ENCODE data around the gene DEPDC5.

The DEPDC5 gene

GRCh38 chr22:31911565-31912406 lies 158.0 kb downstream of the DEPDC5 start:
- H3K4me3 ChIP-seq: no peak overlapping the region
- no peak for TF ChIP-seq CTCF (IDR thresholded peaks at IDR 0.05)
- DNase-seq: no peak
- no peaks in the 10 kb centered on the region for H3K9me3 ChIP-seq
- no peaks in the 10 kb centered on the region for H3K4me1 ChIP-seq
- intact Hi-C loops (cut with DNase I; ENCODE audit: low total_unique reads): no loop called here
- H3K27me3 ChIP-seq: no peaks in the 10 kb centered on the region
- no peak overlapping the region for H3K27ac ChIP-seq
- peaks cover 16 to 51% (median 23%) of the 10 kb centered on the region in 3 donors for H3K36me3 ChIP-seq

- no peak overlapping the region for H3K4me3 ChIP-seq
- no peaks in the 10 kb centered on the region for H3K4me1 ChIP-seq
- H3K27me3 ChIP-seq: no peaks in the 10 kb centered on the region
- intact Hi-C loops (cut with DNase I; ENCODE audit: low total_unique reads): no loop called here
- H3K36me3 ChIP-seq: peaks cover 13 to 46% (median 17%) of the 10 kb centered on the region in 3 donors
- TF ChIP-seq CTCF (IDR thresholded peaks at IDR 0.05): no peak
- H3K9me3 ChIP-seq: no peaks in the 10 kb centered on the region
- no peak for DNase-seq
- no peak overlapping the region for H3K27ac ChIP-seq
These were observed 158.6 kb downstream of the DEPDC5 start for GRCh38 chr22:31912407-31912743.

DNA sequence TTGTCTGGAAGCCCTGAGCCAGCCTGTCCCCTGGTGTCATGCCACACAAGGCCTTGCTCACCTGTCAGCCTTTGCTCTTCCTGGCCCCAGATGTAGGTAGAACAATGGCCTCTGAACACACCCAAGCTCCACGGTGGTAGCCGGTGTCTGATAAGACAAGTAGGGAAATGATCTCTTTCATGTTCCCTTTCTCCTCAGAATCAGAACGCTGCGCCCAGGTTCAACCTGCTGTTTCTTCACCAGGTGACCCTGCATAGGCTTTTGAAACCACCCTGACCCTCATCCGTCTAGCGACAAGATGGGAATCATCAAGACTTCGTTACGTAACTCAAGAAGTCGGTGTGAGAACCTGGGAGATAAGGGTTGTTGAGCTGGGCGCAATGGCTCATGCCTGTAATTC lies 161.8 kb downstream of the DEPDC5 start:
- no peak overlapping the region for H3K27ac ChIP-seq
- H3K36me3 ChIP-seq: peaks cover under 1 to 13% (median 7%) of the 10 kb centered on the region in 3 donors
- intact Hi-C loops (cut with DNase I; ENCODE audit: low total_unique reads): no loop called here
- TF ChIP-seq CTCF (IDR thresholded peaks at IDR 0.05): no peak
- H3K27me3 ChIP-seq: no peaks in the 10 kb centered on the region
- no peaks in the 10 kb centered on the region for H3K9me3 ChIP-seq
- DNase-seq: no peak
- no peak overlapping the region for H3K4me3 ChIP-seq
- H3K4me1 ChIP-seq: no peaks in the 10 kb centered on the region

DNA sequence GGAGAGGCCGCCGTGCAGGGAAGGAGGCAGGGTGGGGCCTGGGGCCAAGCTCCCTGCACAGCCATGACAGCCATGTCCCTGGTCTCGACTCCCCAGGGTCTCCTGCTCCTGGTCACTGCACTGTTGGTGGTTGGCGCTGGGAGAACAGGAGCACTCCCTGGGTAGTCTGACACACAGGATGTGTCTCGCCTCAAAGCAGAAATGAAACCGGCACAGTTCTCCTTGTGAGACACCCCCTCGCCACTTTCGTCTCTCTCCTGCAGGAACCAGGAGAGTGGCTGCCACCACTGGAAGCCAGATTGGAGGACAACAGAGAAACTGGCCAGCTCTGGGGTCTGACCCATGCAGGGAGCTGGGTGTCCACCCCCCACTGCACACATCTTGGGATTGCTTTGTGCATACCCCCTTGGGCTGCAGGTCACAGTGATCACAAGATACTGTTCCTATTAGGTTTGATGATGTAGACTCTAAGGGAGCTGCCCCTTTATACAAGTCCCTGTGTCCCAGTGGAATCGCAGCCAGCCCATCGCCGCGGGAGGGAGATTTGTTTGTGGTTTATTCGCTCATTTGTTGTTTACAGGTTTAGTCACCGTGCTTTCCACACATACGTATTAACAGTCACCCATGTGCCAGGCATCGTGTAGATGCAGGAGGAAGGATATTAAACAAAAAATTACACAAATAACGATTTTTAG lies 163.6 kb downstream of the DEPDC5 start:
- no peaks in the 10 kb centered on the region for H3K9me3 ChIP-seq
- no peak overlapping the region for H3K27ac ChIP-seq
- no peak overlapping the region for H3K4me3 ChIP-seq
- no peaks in the 10 kb centered on the region for H3K4me1 ChIP-seq
- no peak for TF ChIP-seq CTCF (IDR thresholded peaks at IDR 0.05)
- no peaks in the 10 kb centered on the region for H3K36me3 ChIP-seq
- peak; percentile 46 to 66 for DNase-seq
- no peaks in the 10 kb centered on the region for H3K27me3 ChIP-seq
- intact Hi-C loops (cut with DNase I; ENCODE audit: low total_unique reads): no loop called here

- no peak for TF ChIP-seq CTCF (IDR thresholded peaks at IDR 0.05)
- Histone ChIP-seq H3K4me3 (no peak overlapping the region), H3K4me1 (no peaks in the 10 kb centered on the region), H3K27ac (no peak overlapping the region), H3K27me3 (peaks cover 0 to 3% of the 10 kb centered on the region in 2 donors), H3K36me3 (no peaks in the 10 kb centered on the region), H3K9me3 (no peaks in the 10 kb centered on the region)
- no peak for DNase-seq
- intact Hi-C loops (cut with DNase I; ENCODE audit: low total_unique reads): no loop called here
These were observed 165.9 kb downstream of the DEPDC5 start for GRCh38 chr22:31919730-31920129.

All from tibial artery (tissue), 4 donors.